Activated B cell treated with CpG ODN at 0.5 μM for 24 hours (primary cell): ENCODE data around the gene MORN2. TPM values are rescaled to one million over a fixed set of nuclear protein-coding genes. Genes with fewer than 3 reads are reported as not detected.

Source experiments
- ATAC-seq: fragments of 200-7000 bp; cut with Tn5 transposase; one replicate; pipeline ENCODE4 v1.10.0; 2021; ENCODE audit warnings: low read depth, mild to moderate bottlenecking, moderate library complexity
- CTCF ChIA-PET: fragments of 350-600 bp; sonication (Branson Sonifier 250); formaldehyde crosslinking; loops from one replicate; lab custom pipeline; 2021; ENCODE audit warnings: antibody characterized with exemption; lab: Charles Lee
- POLR2A ChIA-PET: fragments of 350-600 bp; sonication (Branson Sonifier 250); formaldehyde crosslinking; loops from one replicate; lab custom pipeline; 2021; ENCODE audit warnings: antibody characterized with exemption; lab: Charles Lee
- DNase-seq: peaks from one replicate; pipeline ENCODE4 v3.0.0; 2022
- H3K27ac Mint-ChIP-seq: one replicate; pipeline ENCODE4 v1.8.0; 2020; ENCODE audit warnings: mixed read lengths
- H3K27me3 Mint-ChIP-seq: one replicate; pipeline ENCODE4 v1.8.0; 2021; ENCODE audit warnings: mixed read lengths
- H3K36me3 Mint-ChIP-seq: one replicate; pipeline ENCODE4 v1.8.0; 2021; ENCODE audit warnings: low read depth, mixed read lengths
- H3K4me1 Mint-ChIP-seq: one replicate; pipeline ENCODE4 v1.8.0; 2021; ENCODE audit warnings: mixed read lengths
- H3K4me3 Mint-ChIP-seq: one replicate; pipeline ENCODE4 v1.8.0; 2020; ENCODE audit warnings: mild to moderate bottlenecking, mixed read lengths
- H3K9me3 Mint-ChIP-seq: one replicate; pipeline ENCODE4 v1.8.0; 2020; ENCODE audit warnings: mixed read lengths
- CTCF ChIP-seq: fragments of 200-600 bp; IDR thresholded peaks from one replicate; pipeline ENCODE4 v1.8.0; 2022; ENCODE audit warnings: antibody characterized with exemption, mild to moderate bottlenecking
- intact Hi-C: fragments of 100-400 bp; cut with micrococcal nuclease; formaldehyde crosslinking; loops from one replicate; pipeline ENCODE4 v1.15.1; 2024
- total RNA-seq: library from RNA; stranded (reverse); gene quantifications from 2 replicates; pipeline ENCODE4 v1.2.3, GENCODE V29; 2022

MORN2 gene
- total RNA-seq, 1 donor from 2014 or later: 4.1 TPM

GRCh38 chr2:38900726-38901125, 24.9 kb downstream of the MORN2 start:
- intact Hi-C loops: no loop called here
- ChIA-PET POLR2A (interaction anchor here (0.6 kb wide), 1 partner anchor 910 kb away, joined by 3 read pairs; no protein-coding TSS in a partner anchor), CTCF (no interaction called here)
- DNase-seq (no peak), ATAC-seq (no peak)
- Mint-ChIP-seq H3K4me1 (no peaks in the 10 kb centered on the region), H3K27ac (no peak overlapping the region), H3K4me3 (no peak overlapping the region), H3K27me3 (peaks cover 2% of the 10 kb centered on the region), H3K36me3 (no peaks in the 10 kb centered on the region), H3K9me3 (no peaks in the 10 kb centered on the region)
- TF ChIP-seq CTCF: no peak

- no peak overlapping the region for H3K4me3 Mint-ChIP-seq
- H3K9me3 Mint-ChIP-seq: no peaks in the 10 kb centered on the region
- no peak for TF ChIP-seq CTCF
- DNase-seq: no peak
- H3K27me3 Mint-ChIP-seq: no peaks in the 10 kb centered on the region
- ChIA-PET CTCF (no interaction called here), POLR2A (no interaction called here)
- ATAC-seq: no peak
- intact Hi-C loops: no loop called here
- no peaks in the 10 kb centered on the region for H3K4me1 Mint-ChIP-seq
- H3K27ac Mint-ChIP-seq: no peak overlapping the region
- no peaks in the 10 kb centered on the region for H3K36me3 Mint-ChIP-seq
These were observed 29.5 kb downstream of the MORN2 start for GRCh38 chr2:38905251-38905650.

GRCh38 chr2:38907242-38907641, 31.5 kb downstream of the MORN2 start:
- no peaks in the 10 kb centered on the region for H3K4me1 Mint-ChIP-seq
- H3K27me3 Mint-ChIP-seq: no peaks in the 10 kb centered on the region
- no peaks in the 10 kb centered on the region for H3K36me3 Mint-ChIP-seq
- intact Hi-C loops: no loop called here
- TF ChIP-seq CTCF: no peak
- H3K27ac Mint-ChIP-seq: no peak overlapping the region
- H3K4me3 Mint-ChIP-seq: no peak overlapping the region
- ChIA-PET POLR2A (no interaction called here), CTCF (no interaction called here)
- ATAC-seq: no peak
- no peaks in the 10 kb centered on the region for H3K9me3 Mint-ChIP-seq
- no peak for DNase-seq

GRCh38 chr2:38907743-38908562, 32.2 kb downstream of the MORN2 start:
- ATAC-seq (no peak), DNase-seq (no peak)
- Mint-ChIP-seq H3K4me1 (no peaks in the 10 kb centered on the region), H3K4me3 (no peak overlapping the region), H3K27ac (no peak overlapping the region), H3K27me3 (no peaks in the 10 kb centered on the region), H3K36me3 (no peaks in the 10 kb centered on the region), H3K9me3 (no peaks in the 10 kb centered on the region)
- intact Hi-C loops: no loop called here
- ChIA-PET CTCF (no interaction called here), POLR2A (no interaction called here)
- no peak for TF ChIP-seq CTCF

GRCh38 chr2:38909872-38910271, 34.1 kb downstream of the MORN2 start:
- Mint-ChIP-seq H3K27me3 (no peaks in the 10 kb centered on the region), H3K36me3 (no peaks in the 10 kb centered on the region), H3K4me3 (no peak overlapping the region), H3K27ac (no peak overlapping the region), H3K4me1 (no peaks in the 10 kb centered on the region), H3K9me3 (no peaks in the 10 kb centered on the region)
- ATAC-seq (no peak), DNase-seq (no peak)
- intact Hi-C loops: no loop called here
- ChIA-PET POLR2A (no interaction called here), CTCF (no interaction called here)
- TF ChIP-seq CTCF: no peak
